ENCODE measurements around the gene RGS9BP. TPM values are rescaled to one million over a fixed set of nuclear protein-coding genes. Genes with fewer than 3 reads are reported as not detected.

The RGS9BP gene
- total RNA-seq = 0.13 and 0.22 TPM in 2 replicates

GRCh38 chr19:32675720-32676185 lies at the start of gene RGS9BP:
Gene RGS9BP, plus strand, starts transcription at chr19:32675848. Its CDS starts 416 bp downstream, at chr19:32676264.

DNA sequence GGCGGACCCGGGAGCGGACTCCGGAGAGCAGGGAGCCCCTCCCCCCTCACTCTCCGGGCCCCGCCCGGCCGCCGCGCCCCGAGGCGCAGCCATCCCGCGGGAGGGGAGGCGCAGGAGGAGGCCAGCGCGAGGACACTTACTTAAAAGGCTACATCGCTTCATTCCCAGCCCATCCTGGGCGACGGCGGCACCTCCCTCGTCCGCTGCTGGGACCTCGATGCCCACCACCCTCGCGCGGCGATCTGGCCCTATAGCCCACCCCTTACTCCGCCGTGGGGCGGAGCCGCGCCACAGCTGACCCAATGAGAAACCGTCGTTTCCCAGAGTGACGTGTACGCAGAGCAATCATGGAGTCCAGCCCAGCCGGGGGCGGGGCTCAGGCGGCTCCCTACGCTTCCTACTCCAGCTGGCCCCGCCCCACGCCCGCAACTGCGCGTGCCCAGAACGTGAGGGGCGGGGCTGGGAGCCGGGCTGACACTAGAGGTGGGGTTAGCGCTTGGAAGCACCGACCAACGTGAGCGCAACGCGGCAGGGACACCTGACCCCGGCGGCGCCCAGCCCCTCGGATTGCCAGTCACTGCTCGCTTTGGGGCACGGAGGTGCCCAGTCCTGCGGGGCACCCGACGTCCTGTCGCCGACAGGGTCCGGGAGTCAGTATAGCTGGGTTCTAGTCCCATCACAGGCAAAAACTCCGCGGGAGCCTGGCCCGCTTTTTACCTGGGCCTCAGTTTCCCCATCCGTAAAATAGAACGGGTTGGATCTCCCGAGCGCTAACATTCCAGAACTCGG lies 523 bp upstream of the RGS9BP start, which contains the start of gene ANKRD27:
TSS of gene ANKRD27 (minus strand) at position 250 of the 789 bp plus-strand sequence. CDS start 16,165 bp downstream, outside the sequence.

GRCh38 chr19:32691291-32691951 lies 15.8 kb downstream of the RGS9BP start, which contains the start of gene NUDT19:
Gene NUDT19, plus strand, starts transcription at chr19:32691821. Its CDS starts 140 bp downstream, at chr19:32691961.

DNA sequence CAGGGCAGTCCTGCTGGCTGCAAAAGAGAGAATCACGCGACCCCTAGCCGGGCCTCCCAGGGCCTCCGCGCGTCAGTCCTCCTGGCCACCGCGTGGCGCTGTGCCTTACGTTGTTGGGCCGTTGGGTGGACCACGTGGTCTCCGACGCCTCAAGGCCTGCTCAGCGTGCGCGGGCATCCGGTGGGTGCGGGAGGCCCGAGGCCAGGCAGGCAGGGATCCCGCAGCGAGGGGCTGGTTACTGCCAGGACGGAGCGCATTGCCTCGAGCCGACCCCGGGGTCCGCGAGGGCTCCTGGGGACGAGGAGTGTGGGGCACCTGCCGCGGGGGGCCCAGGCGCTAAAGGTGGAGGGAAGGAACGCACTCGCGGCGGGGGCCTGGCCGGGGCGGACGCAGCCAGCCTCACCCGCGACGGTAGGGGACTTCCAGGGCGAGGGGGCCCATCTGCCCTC lies 44.0 kb downstream of the RGS9BP start, which contains the start of gene TDRD12:
TSS of gene TDRD12 (plus strand) at position 157 of the 449 bp plus-strand sequence. CDS start 306 bp downstream, outside the sequence.

Small RNA genes lying within 50 kb of the gene (small RNA-seq; reads per million reads assigned to genes)
- not detected for gene RN7SL789P

Other genes with a start within 250 kb of the RGS9BP start
- gene PDCD5, start 94.7 kb upstream of the RGS9BP start, total RNA-seq = 130 and 136 TPM in 2 replicates
- gene ANKRD27, start 668 bp upstream of the RGS9BP start, total RNA-seq = 46.9 and 48.2 TPM in 2 replicates
- 15.0 and 22.2 TPM in 2 replicates for gene NUDT19, start 16.0 kb downstream of the RGS9BP start, total RNA-seq
- under 0.01 and 0.36 TPM in 2 replicates for gene TDRD12, start 43.9 kb downstream of the RGS9BP start, total RNA-seq
- not detected in 2 replicates for gene SLC7A9, start 193.9 kb downstream of the RGS9BP start, total RNA-seq

All from thoracic aorta endothelial cell (primary cell).